Activated T-cell treated with anti-CD3 and anti-CD28 coated beads for 4 hours (primary cell): ENCODE measurements around the gene GADD45A.

Experiments used
- DNase-seq: peaks from one replicate; pipeline ENCODE4 v3.0.0-alpha.2; 2020

The GADD45A gene

GRCh38 chr1:67672260-67672803, 12.7 kb upstream of the GADD45A start:
- no peak for DNase-seq

GRCh38 chr1:67673468-67674201, 11.4 kb upstream of the GADD45A start:
- DNase-seq = no peak

- DNase-seq = no peak
These were observed 10.6 kb upstream of the GADD45A start for GRCh38 chr1:67674260-67675011.

GRCh38 chr1:67675800-67676199, 9.2 kb upstream of the GADD45A start:
- DNase-seq = no peak

GRCh38 chr1:67676287-67676686, 8.7 kb upstream of the GADD45A start:
- DNase-seq = no peak

GRCh38 chr1:67676946-67677345, 8.1 kb upstream of the GADD45A start:
- no peak for DNase-seq

- DNase-seq = no peak
These were observed 7.6 kb upstream of the GADD45A start for GRCh38 chr1:67677408-67677807.

GRCh38 chr1:67677930-67678329, 7.1 kb upstream of the GADD45A start:
- no peak for DNase-seq

GRCh38 chr1:67679691-67680090, 5.3 kb upstream of the GADD45A start:
- no peak for DNase-seq

GRCh38 chr1:67680486-67680885, 4.5 kb upstream of the GADD45A start:
- no peak for DNase-seq

GRCh38 chr1:67682659-67683197, 2.3 kb upstream of the GADD45A start:
- no peak for DNase-seq

GRCh38 chr1:67683316-67683715, 1.7 kb upstream of the GADD45A start:
- DNase-seq = no peak

GRCh38 chr1:67683766-67684525, 1.1 kb upstream of the GADD45A start:
- peak; percentile 47 for DNase-seq

GRCh38 chr1:67684526-67685066, 405 bp upstream of the GADD45A start:
- no peak for DNase-seq

GRCh38 chr1:67685558-67686266, 711 bp downstream of the GADD45A start:
- DNase-seq = peak; percentile 50

GRCh38 chr1:67686267-67687197, 1.5 kb downstream of the GADD45A start:
- peak; percentile 26 for DNase-seq

GRCh38 chr1:67687198-67687545, 2.2 kb downstream of the GADD45A start:
- no peak for DNase-seq

GRCh38 chr1:67687649-67688048, 2.6 kb downstream of the GADD45A start:
- DNase-seq = no peak

- DNase-seq = no peak
These were observed 3.7 kb downstream of the GADD45A start for GRCh38 chr1:67688526-67689219.

- no peak for DNase-seq
These were observed 4.4 kb downstream of the GADD45A start for GRCh38 chr1:67689267-67690017.
